GM18505 (cell line): ENCODE measurements around the gene WDR82.
A peak's percentile ranks its signal among the peaks of the same experiment; 100 is the strongest.

ENCODE experiments used
- ATAC-seq: cut with Tn5 transposase; IDR thresholded peaks from one replicate; pipeline ENCODE4 v1.9.1; 2021; ENCODE audit not compliant: unreplicated experiment
- POLR2A ChIP-seq: IDR thresholded peaks from 4 replicates; pipeline ENCODE4 v1.6.1; 2011; ENCODE audit warnings: borderline replicate concordance; ENCODE audit not compliant: insufficient read depth, insufficient read length; ENCODE audit errors: extremely low read depth

WDR82 gene

GRCh38 chr3:52230889-52231499 is 47.5 kb downstream of the WDR82 start:
- TF ChIP-seq POLR2A, result no peak
- no peak for ATAC-seq

DNA sequence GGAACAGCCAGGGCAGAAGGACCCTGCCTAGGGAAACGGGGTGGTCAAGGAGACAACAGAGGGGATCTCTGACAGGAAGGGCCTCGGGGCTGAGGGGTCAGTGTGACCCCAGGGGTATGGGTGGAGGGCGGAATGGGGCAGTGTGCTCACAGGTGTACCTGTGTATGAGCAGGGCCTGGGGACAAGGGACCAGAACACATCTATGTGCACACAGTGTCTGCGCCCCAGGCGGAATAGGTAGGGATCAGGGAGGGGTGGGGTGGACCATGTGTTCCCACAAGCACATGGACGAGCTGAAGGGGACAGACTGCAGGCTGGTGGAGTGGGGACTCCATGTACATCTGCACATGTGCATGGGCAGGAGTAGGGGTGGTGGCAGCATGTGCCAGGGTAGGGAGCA is 48.0 kb downstream of the WDR82 start:
- no peak for TF ChIP-seq POLR2A
- no peak for ATAC-seq

DNA sequence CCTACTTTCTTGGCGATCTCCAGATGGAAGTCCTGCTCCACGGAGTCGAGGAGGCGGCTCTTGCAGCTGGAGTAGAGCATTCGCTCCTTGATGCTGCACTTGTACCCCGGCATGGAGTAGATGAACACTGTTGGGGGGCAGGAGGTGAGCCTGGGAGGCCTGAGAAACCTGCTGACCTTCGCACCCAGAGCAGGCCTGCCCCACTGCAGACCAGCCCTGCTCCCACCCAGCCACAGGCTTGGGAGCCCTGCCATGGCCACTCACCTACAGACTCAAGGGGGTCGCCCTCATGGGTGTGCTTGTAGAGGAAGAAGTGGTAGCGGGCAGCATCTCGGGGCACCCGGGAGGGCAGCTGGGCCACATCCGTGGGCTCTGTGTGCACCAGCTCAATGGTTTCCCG is 48.8 kb downstream of the WDR82 start:
- TF ChIP-seq POLR2A, result no peak
- no peak for ATAC-seq

DNA sequence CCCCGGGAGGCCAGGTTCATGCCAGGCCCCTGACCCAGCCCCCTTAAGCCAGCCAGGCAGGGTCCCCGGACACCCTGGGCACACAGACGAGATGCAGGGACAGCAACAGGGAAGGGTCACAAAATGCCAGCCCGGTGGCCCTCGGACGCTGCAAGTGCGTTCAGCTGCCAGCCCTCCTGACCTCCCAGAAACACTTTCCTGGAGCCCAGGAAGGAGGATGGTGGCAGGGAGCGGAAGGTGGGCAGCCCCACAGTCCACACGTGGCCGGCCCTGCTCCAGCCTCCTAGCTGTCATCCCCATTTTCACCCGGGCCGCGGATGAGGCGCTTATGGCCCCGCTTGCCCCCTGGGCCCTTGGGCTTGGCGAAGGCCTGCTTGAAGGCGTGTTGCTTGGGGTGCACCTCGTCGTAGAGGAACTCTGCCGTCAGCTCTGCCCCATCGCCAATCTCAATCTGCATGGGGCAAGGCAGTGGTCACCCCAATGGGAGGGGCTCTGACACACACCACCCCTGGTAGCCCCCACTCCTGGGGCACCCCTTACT is 49.6 kb downstream of the WDR82 start:
- no peak for ATAC-seq
- no peak for TF ChIP-seq POLR2A

DNA sequence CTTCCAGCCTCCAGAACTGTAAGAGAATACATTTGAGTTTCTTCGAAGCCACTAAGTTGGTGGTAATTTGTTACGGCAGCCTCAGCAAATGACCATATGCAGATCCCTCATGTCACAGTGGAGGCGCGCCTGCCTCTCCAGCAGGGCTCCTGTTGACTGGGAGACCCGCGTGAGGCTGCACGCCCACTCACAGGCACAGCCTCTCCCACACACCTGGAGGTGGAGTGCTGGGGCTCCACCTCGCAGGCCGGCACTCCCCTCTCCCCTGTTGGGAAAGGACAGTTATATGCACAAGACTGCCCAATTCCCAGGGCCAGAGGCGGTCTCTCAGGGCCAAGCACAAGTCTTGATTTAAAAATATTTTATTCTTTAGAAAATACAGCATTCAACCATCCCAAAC is 50.2 kb downstream of the WDR82 start:
- no peak for TF ChIP-seq POLR2A
- ATAC-seq, result no peak

GRCh38 chr3:52227766-52228165 is 50.7 kb downstream of the WDR82 start:
- TF ChIP-seq POLR2A, result no peak
- no peak for ATAC-seq

DNA sequence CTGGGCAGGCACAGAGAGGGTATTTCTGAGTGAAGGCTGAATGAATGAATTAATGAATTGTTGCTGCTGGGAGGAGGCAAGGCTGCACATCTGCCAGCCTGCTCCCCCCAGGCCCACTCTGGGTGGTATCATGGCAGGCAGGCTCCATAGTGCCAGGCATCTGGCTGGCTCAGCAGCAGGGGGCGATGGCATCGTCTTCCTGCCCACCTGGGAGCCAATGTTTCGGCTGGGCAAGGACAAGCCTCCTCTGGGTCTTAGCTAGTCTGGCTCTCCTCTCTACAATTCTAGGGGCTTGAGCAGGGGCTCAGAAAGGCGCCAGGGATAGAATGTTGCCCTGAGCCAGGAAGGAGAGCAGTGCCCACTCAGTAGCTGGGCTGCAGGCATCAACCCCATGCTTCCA is 51.3 kb downstream of the WDR82 start:
- no peak for TF ChIP-seq POLR2A
- ATAC-seq, result no peak

GRCh38 chr3:52226229-52226817 is 52.1 kb downstream of the WDR82 start:
- TF ChIP-seq POLR2A, result no peak
- ATAC-seq, result peak; percentile 7

- peak; percentile 67 for ATAC-seq
Measured at GRCh38 chr3:52225452-52226228, 52.8 kb downstream of the WDR82 start, which contains the start of gene TLR9. TLR9 (minus strand) TSS chr3:52225645; CDS start chr3:52225529, 116 bp downstream.

DNA sequence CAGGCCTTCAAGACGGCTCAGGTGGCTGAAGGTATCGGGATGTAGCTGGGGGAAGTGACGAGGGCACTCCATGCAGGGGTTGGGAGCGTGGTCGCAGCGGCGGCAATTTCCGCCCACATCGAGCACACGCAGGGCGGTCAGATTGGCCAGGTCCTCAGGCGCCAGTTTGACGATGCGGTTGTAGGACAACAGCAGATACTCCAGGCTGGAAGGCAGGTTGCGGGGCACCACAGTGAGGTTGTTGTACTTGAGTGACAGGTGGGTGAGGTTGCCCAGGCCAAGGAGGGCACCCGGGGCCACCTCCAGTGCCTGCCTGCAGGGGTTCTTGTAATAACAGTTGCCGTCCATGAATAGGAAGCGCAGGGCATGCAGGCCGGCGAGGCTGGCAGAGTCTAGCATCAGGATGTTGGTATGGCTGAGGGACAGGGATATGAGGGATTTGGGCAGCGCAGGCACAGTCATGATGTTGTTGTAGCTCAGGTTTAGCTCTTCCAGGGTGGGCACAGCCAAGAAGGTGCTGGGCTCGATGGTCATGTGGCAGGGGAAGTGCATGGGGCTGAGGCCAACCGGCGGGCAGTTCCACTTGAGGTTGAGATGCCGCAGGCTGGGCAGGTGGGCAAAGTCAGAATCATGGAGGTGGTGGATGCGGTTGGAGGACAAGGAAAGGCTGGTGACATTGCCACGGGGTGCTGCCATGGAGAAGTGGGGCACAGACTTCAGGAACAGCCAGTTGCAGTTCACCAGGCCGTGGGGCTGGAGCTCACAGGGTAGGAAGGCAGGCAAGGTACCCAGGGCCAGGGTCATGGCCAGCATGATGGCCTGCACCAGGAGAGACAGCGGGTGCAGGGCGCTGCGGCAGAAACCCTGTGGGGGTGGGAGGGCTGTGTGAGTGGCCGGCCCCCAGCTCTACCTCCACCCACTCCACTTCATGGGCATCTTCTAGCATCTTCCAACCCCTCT is 54.7 kb downstream of the WDR82 start:
- TF ChIP-seq POLR2A, result no peak
- no peak for ATAC-seq

More at GRCh38 chr3:52225452-52226228, 52.8 kb downstream of the WDR82 start, which contains the start of gene TLR9:
- peak; percentile 87 for TF ChIP-seq POLR2A

DNA sequence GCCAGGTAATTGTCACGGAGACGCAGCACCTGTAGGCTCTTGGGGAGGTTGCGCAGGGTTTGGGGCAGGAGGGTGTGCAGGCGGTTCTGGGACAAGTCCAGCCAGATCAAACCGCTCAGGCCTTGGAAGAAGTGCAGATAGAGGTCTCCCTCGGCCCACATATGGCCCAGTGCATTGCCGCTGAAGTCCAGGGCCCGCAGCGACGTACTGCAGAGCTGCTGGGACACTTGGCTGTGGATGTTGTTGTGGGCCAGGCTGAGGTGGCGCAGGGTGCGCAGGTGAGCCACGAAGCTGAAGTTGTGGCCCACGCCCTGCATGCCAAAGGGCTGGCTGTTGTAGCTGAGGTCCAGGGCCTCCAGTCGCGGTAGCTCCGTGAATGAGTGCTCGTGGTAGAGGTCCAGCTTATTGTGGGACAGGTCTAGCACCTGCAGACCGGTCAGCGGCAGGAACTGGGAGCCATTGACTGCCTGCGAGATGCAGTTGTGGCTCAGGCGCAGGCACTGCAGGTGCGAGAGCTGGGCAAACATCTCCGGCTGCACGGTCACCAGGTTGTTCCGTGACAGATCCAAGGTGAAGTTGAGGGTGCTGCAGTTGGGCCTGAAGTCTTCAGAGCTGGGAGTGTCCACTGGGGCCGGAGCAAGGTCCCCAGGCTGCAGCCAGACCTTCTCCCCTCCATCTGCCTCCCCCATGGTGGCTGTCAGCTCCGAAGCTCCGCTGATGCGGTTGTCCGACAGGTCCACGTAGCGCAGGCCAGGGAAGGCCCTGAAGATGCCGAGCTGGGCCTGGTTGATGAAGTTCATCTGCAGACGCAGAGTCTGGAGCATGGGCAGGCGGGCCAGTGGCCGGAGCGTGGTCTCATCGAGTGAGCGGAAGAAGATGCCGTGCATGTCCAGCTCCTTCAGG is 55.9 kb downstream of the WDR82 start:
- TF ChIP-seq POLR2A, result no peak
- no peak for ATAC-seq
